Panc1 (cell line): ENCODE measurements around the gene ALX4. TPM values are rescaled to one million over a fixed set of nuclear protein-coding genes. Genes with fewer than 3 reads are reported as not detected.

Source experiments
- ATAC-seq: fragments of 200-7000 bp; cut with Tn5 transposase; 2 replicates; pipeline ENCODE4 v1.9.1; 2020; ENCODE audit warnings: mild to moderate bottlenecking, moderate library complexity
- BruUV-seq: library from RNA; stranded (reverse); fragments of 400-500 nt; replicated peaks from 2 replicates; lab custom pipeline; 2021; lab: Mats Ljungman, UMichigan
- CTCF ChIA-PET: fragments of 300-600 bp; sonication (Branson Sonifier 250); formaldehyde crosslinking; loops from one replicate; lab custom pipeline; 2022; ENCODE audit warnings: antibody characterized with exemption; lab: Charles Lee
- POLR2A ChIA-PET: fragments of 300-600 bp; sonication (Branson Sonifier 250); formaldehyde crosslinking; loops from one replicate; lab custom pipeline; 2022; ENCODE audit warnings: antibody characterized with exemption; lab: Charles Lee
- DNase-seq: peaks from one replicate; pipeline ENCODE4 v3.0.0-alpha.2; 2010; ENCODE audit warnings: low read depth, low spot score
- H3K27ac ChIP-seq: 2 replicates; pipeline ENCODE4 v1.5.1; 2011; ENCODE audit warnings: mild to moderate bottlenecking, low read length, inconsistent platforms
- H3K27me3 ChIP-seq: fragments of 200-500 bp; sonication (Bioruptor generic); 2 replicates; pipeline ENCODE4 v1.6.0; 2014; ENCODE audit warnings: low read length, inconsistent platforms; ENCODE audit not compliant: control insufficient read depth, insufficient read depth
- H3K36me3 ChIP-seq: fragments of 200-500 bp; sonication (Bioruptor generic); 2 replicates; pipeline ENCODE4 v1.5.1; 2014; ENCODE audit warnings: inconsistent platforms, mild to moderate bottlenecking, low read length, moderate library complexity; ENCODE audit not compliant: control insufficient read depth, insufficient read depth
- H3K4me1 ChIP-seq: 2 replicates; pipeline ENCODE4 v1.5.1; 2011; ENCODE audit warnings: inconsistent platforms, mild to moderate bottlenecking, low read length, moderate library complexity; ENCODE audit not compliant: control insufficient read depth, insufficient read depth
- H3K4me3 ChIP-seq, 2 experiments: 2 replicates each; pipeline ENCODE4 v1.5.1; 2011 to 2012; ENCODE audit warnings: low read depth in 2 of 2, low read length in 2 of 2, mild to moderate bottlenecking in 2 of 2, inconsistent platforms in 1 of 2, moderate library complexity in 1 of 2
- H3K9me3 ChIP-seq: fragments of 200-500 bp; sonication (Bioruptor generic); 2 replicates; pipeline ENCODE4 v1.5.1; 2014; ENCODE audit warnings: low read depth, mild to moderate bottlenecking, inconsistent platforms, low read length, moderate library complexity; ENCODE audit not compliant: control insufficient read depth, insufficient read depth
- POLR2AphosphoS5 ChIP-seq: IDR thresholded peaks from 2 replicates; pipeline ENCODE4 v1.6.1; 2012; ENCODE audit warnings: mild to moderate bottlenecking, low read depth, low read length, moderate library complexity
- SIN3A ChIP-seq: IDR thresholded peaks from 2 replicates; pipeline ENCODE4 v1.6.1; 2012; ENCODE audit warnings: low read depth, mild to moderate bottlenecking, low read length, moderate library complexity, borderline replicate concordance; ENCODE audit not compliant: insufficient read depth
- TCF7L2 ChIP-seq: IDR thresholded peaks from 2 replicates; pipeline ENCODE4 v1.6.1; 2011; ENCODE audit warnings: mild to moderate bottlenecking, low read depth, low read length, inconsistent platforms
- in situ Hi-C: cut with HindIII; loops from 2 replicates; pipeline ENCODE4 v1.10.0; 2016; ENCODE audit warnings: low sequenced_read_pairs, low pct_unique_long_range_greater_than_20kb
- intact Hi-C: fragments of 100-400 bp; cut with micrococcal nuclease; formaldehyde crosslinking; loops from one replicate; pipeline ENCODE4 v1.10.0; 2022; ENCODE audit not compliant: unreplicated experiment
- total RNA-seq: library from RNA; stranded (reverse); gene quantifications from one replicate; pipeline ENCODE4 v1.2.1, GENCODE V29; 2021; ENCODE audit not compliant: unreplicated experiment
- TF ChIP-seq, protein P1 (sequence below): fragments of 450-650 bp; IDR thresholded peaks from 2 replicates; pipeline ENCODE4 v1.5.1; 2017; ENCODE audit warnings: mild to moderate bottlenecking
- TF ChIP-seq, protein P2 (sequence below), 2 experiments: IDR thresholded peaks; 2 replicates each; pipeline ENCODE4 v1.6.1; 2011 to 2012; ENCODE audit warnings: low read depth in 2 of 2, control low read depth in 1 of 2, low read length in 1 of 2, mild to moderate bottlenecking in 1 of 2, moderate library complexity in 1 of 2; ENCODE audit not compliant: insufficient read depth in 1 of 2

ALX4 gene
- total RNA-seq, 1 experiment from 2014 or later = 1.0 TPM

DNA sequence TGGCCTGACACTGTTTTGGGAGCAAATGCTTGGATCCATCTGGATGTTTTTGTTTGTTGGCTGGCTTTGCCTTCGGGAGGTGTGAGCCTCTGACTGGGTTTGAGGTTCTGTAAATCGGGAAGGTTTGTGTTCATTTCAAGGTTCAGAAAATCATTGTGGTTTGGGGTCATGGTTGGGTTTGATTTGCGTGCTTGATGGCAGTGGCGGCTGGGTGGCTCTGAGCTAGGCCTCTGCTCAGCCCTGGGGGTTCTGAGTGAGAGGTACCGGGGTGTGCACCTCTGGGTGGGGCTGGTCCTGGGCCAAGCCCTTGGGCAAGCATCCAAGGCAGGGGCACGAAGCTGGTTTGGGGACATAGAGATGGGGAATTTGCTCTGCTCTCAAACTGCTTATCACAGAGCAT is 37.0 kb upstream of the ALX4 start:
- DNase-seq (no peak), ATAC-seq (no peak)
- no peaks in the 10 kb centered on the region; the same call in 1 of the 2 replicates for H3K27me3 ChIP-seq
- H3K4me3 ChIP-seq = no peak overlapping the region
- no peak for TF ChIP-seq POLR2AphosphoS5
- TF ChIP-seq, protein P1, sequence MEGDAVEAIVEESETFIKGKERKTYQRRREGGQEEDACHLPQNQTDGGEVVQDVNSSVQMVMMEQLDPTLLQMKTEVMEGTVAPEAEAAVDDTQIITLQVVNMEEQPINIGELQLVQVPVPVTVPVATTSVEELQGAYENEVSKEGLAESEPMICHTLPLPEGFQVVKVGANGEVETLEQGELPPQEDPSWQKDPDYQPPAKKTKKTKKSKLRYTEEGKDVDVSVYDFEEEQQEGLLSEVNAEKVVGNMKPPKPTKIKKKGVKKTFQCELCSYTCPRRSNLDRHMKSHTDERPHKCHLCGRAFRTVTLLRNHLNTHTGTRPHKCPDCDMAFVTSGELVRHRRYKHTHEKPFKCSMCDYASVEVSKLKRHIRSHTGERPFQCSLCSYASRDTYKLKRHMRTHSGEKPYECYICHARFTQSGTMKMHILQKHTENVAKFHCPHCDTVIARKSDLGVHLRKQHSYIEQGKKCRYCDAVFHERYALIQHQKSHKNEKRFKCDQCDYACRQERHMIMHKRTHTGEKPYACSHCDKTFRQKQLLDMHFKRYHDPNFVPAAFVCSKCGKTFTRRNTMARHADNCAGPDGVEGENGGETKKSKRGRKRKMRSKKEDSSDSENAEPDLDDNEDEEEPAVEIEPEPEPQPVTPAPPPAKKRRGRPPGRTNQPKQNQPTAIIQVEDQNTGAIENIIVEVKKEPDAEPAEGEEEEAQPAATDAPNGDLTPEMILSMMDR = no peak
- TF ChIP-seq, protein P2, sequence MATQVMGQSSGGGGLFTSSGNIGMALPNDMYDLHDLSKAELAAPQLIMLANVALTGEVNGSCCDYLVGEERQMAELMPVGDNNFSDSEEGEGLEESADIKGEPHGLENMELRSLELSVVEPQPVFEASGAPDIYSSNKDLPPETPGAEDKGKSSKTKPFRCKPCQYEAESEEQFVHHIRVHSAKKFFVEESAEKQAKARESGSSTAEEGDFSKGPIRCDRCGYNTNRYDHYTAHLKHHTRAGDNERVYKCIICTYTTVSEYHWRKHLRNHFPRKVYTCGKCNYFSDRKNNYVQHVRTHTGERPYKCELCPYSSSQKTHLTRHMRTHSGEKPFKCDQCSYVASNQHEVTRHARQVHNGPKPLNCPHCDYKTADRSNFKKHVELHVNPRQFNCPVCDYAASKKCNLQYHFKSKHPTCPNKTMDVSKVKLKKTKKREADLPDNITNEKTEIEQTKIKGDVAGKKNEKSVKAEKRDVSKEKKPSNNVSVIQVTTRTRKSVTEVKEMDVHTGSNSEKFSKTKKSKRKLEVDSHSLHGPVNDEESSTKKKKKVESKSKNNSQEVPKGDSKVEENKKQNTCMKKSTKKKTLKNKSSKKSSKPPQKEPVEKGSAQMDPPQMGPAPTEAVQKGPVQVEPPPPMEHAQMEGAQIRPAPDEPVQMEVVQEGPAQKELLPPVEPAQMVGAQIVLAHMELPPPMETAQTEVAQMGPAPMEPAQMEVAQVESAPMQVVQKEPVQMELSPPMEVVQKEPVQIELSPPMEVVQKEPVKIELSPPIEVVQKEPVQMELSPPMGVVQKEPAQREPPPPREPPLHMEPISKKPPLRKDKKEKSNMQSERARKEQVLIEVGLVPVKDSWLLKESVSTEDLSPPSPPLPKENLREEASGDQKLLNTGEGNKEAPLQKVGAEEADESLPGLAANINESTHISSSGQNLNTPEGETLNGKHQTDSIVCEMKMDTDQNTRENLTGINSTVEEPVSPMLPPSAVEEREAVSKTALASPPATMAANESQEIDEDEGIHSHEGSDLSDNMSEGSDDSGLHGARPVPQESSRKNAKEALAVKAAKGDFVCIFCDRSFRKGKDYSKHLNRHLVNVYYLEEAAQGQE (IDR thresholded peaks at IDR 0.05; ENCODE audit: insufficient read depth in 1 of 2, low read depth in 2 of 2, low read length in 1 of 2) = no peak
- no peak for TF ChIP-seq SIN3A
- TF ChIP-seq TCF7L2 = no peak
- intact Hi-C loops = no loop called here
- ChIA-PET CTCF (interaction anchor here (0.8 kb wide), 1 partner anchor 11 kb away, joined by 3 read pairs; no protein-coding TSS in a partner anchor), POLR2A (no interaction called here)
- no peaks in the 10 kb centered on the region for H3K36me3 ChIP-seq
- in situ Hi-C loops = no loop called here
- H3K27ac ChIP-seq = no peak overlapping the region
- H3K4me1 ChIP-seq = no peaks in the 10 kb centered on the region
- BruUV-seq = no TSS peak
- H3K9me3 ChIP-seq = no peaks in the 10 kb centered on the region

DNA sequence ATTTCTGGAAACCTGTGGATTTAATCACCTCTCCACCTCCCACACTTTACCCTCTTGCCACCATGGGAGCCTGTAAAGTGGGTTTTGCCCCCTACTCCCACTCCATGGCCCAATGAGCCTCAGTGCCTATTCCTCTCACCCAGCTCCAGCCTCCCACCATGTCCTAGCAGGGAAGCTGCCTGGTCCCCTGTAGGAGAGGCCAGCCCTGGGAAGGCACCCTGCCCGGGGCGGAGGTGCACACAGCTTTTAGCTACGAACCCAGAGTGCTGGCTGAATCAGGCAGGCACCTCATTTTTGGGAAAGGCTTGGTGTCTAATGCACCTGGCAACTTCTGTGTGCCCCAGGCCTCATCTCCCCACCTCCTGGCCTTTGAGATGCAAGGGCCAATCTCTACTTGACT is 35.8 kb upstream of the ALX4 start:
- ATAC-seq = no peak
- Histone ChIP-seq H3K4me3 (no peak overlapping the region), H3K4me1 (no peaks in the 10 kb centered on the region), H3K27ac (no peak overlapping the region), H3K9me3 (no peaks in the 10 kb centered on the region), H3K27me3 (no peaks in the 10 kb centered on the region), H3K36me3 (no peaks in the 10 kb centered on the region)
- no peak for TF ChIP-seq POLR2AphosphoS5
- TF ChIP-seq, protein P1 = no peak
- no peak for TF ChIP-seq TCF7L2
- TF ChIP-seq SIN3A = no peak
- TF ChIP-seq, protein P2 (IDR thresholded peaks at IDR 0.05; ENCODE audit: insufficient read depth in 1 of 2, low read depth in 2 of 2, low read length in 1 of 2) = no peak
- in situ Hi-C loops (no loop called here), intact Hi-C loops (no loop called here)
- no peak for DNase-seq
- ChIA-PET POLR2A (no interaction called here), CTCF (no interaction called here)
- no TSS peak for BruUV-seq
